HG03469 (cell line): Measurements from ENCODE around the gene ZDHHC8.

ENCODE experiments used
- ATAC-seq: cut with Tn5 transposase; IDR thresholded peaks from one replicate; pipeline ENCODE4 v1.9.1; 2021; ENCODE audit warnings: mild to moderate bottlenecking, moderate library complexity, moderate number of reproducible peaks; ENCODE audit not compliant: unreplicated experiment

The ZDHHC8 gene

DNA sequence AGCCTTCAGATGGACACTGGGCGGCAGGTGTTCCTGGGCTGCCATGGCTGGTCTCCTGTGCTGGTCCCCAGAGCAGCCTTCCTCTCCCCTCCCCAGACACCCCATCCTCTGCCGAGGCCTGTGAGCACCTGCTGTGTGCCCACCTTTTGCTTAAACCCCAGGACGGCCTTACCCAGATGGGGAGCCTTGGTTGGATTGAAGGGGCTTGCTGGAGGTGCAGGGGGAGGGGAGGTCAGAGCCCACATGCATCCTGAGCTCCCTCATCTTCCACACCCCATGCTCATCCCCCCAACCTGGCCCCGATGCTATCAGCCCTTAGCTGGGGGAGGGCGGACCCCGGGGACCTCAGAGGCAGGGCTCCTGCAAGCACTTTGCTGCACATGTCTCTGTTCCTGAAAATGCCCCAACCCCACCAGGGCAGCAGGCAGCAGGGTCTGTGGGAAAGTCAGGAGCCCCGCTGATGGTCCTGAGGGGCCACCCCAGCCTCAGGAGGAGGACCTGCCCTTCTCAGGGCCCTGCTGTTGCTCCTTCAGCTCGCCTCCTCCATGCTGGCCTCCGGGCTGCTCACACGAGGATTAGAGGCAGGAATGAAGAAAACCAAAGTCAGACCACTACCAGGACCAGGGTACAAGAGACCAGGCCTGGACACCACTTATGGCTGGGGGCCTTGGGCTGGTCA, 60.8 kb downstream of the ZDHHC8 start:
- ATAC-seq, result no peak

DNA sequence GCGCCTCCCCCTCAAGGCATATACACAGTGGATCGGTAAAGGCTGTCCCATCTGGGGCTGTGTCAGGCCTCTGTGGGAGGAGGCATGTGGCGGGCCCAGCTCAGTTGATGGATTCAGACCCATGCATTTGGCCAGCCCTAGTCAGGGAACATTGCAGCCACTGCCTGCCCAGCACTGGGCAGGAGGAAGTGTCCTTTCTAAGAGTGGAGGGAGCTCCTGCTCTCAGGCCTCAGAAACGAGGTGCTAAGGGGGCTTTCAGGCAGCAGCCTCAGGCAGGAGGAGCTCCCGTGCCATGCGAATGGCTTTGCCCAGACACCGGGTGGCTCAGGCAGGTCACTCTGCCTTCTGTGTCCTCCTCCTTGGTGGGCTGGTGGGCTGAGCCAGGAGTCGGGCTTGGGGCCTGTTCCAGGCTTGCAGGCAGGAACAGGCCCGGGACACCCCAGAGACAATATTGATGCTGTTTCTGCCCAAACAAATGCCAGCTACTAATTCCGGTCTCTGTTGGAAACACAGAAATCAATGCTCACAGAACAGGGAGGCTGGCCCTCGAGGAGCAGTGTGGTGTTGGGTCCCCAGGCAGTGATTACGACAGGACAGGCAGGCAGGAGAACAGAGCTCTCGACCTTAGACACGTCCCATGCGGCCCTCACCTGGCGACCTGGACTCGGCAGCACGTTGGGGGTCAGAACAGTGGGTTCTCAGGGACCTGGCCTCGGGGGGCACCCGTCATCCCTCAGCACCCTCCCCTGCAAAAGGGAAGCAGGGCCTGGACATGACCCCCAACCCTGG, 61.6 kb downstream of the ZDHHC8 start:
- ATAC-seq, result no peak

GRCh38 chr22:20193761-20194494, 62.3 kb downstream of the ZDHHC8 start:
- ATAC-seq, result no peak

- no peak for ATAC-seq
Measured at GRCh38 chr22:20194681-20195593, 63.3 kb downstream of the ZDHHC8 start.

DNA sequence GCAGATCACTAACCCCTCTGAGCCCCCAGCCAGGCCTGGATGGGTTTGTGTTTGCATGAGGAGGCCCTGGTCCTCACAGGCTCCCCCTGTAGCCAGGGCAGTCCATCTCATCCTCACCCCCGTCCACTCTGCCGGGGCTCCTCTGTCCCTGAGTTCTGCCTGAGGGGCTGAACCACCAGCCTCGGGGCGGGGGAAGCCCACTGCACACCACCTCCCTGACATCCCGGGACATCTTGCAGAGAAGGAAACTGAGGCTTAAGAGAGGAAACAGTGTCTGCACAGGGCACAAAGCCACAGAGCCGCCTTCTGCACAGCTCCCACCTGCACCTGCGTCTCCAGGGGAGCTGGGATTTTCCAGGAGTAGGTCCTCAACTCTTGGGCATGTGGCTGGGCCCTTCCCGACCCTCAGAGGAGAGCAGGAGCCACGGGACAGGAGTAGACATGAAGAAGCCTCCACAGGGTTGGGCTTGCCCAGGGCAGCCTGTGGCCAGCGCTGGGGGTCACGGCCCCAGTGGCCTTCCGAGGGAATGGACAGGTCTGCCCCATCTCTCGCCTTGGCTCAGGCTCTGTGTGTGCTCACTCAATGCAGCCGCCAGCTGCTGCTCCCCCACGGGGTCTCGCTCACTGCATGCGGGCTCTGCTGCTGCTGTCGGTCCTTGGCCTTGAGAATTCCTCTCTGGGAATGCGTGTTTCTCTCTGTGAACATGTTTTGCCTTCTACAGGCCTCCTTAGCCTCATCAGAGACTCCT, 64.7 kb downstream of the ZDHHC8 start:
- ATAC-seq, result no peak
